Measurements from ENCODE around the gene KIF3A.
"Not testable (repeated sequence)": the region's sequence is repeated elsewhere in the genome, so short reads cannot be mapped to it uniquely, and the experiment has no call there.

Gene KIF3A

DNA sequence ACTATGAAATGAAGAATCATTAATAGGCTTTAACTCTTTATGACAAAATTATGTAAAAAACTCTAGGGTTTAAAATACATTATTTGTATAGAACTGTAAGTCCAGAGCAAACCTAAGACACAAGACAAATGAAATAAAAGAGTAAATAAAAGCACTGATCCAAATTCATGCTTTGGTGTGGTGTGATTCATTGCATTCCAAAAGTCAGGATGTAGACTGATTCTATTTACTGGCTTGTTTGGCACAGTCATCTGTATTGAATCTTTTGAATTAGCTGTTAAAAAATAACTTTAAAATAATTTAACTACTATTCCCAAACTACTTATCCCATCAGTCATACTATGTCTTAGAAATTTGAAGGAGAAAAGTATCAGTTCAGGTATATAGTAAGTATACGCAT, 32.5 kb downstream of the KIF3A start:
- H3K4me3 ChIP-seq (replicated peaks; ENCODE audit: low read depth, low read length) = no peak overlapping the region
- TF ChIP-seq, protein P1, sequence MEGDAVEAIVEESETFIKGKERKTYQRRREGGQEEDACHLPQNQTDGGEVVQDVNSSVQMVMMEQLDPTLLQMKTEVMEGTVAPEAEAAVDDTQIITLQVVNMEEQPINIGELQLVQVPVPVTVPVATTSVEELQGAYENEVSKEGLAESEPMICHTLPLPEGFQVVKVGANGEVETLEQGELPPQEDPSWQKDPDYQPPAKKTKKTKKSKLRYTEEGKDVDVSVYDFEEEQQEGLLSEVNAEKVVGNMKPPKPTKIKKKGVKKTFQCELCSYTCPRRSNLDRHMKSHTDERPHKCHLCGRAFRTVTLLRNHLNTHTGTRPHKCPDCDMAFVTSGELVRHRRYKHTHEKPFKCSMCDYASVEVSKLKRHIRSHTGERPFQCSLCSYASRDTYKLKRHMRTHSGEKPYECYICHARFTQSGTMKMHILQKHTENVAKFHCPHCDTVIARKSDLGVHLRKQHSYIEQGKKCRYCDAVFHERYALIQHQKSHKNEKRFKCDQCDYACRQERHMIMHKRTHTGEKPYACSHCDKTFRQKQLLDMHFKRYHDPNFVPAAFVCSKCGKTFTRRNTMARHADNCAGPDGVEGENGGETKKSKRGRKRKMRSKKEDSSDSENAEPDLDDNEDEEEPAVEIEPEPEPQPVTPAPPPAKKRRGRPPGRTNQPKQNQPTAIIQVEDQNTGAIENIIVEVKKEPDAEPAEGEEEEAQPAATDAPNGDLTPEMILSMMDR (IDR thresholded peaks at IDR 0.05; ENCODE audit: low read depth, low read length, missing control alignments) = no peak

DNA sequence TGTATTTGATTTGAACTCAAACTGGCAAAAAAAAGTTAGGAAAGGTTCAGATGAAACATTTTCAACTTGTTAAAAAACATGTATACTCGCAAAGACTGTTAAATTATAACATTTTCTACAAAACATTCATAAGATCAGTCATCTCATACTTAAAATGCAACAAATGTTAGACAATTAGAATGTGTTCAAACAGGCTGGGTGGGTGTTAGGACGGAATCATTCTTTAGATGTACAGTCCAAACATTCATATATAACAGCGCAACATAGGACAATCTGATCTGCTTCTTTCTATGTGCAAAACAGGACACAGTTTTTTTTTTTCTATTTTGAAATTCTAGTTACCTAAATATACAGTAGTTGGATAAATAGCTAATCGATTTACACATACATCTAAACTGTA, 41.4 kb downstream of the KIF3A start:
- no peak for DNase-seq (ENCODE audit: extremely low read depth, low read depth)
- TF ChIP-seq, protein P1 (IDR thresholded peaks at IDR 0.05; ENCODE audit: low read depth, low read length, missing control alignments) = no peak
- no peak overlapping the region for H3K4me3 ChIP-seq (replicated peaks; ENCODE audit: low read depth, low read length)

More for the DNA sequence above, 32.5 kb downstream of the KIF3A start:
- DNase-seq (ENCODE audit: extremely low read depth, low read depth) = no peak

DNA sequence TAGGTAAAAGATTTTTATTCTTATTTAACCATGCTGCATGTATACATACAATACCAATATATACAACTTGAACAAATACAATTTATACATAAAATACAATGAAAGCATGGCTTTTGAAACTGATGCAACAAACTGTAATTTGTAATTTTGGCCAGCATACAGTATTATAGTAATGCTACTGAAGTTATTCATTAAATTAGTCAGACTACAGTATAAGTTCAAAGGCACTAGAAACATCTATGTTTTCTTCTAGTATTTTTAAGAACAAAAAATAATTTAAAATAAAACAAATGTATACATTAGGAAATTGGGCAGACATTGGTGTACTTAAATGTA, 44.7 kb downstream of the KIF3A start:
- no peak overlapping the region for H3K4me3 ChIP-seq (replicated peaks; ENCODE audit: low read depth, low read length)
- DNase-seq (ENCODE audit: extremely low read depth, low read depth) = no peak
- TF ChIP-seq, protein P1 (IDR thresholded peaks at IDR 0.05; ENCODE audit: low read depth, low read length, missing control alignments) = no peak

DNA sequence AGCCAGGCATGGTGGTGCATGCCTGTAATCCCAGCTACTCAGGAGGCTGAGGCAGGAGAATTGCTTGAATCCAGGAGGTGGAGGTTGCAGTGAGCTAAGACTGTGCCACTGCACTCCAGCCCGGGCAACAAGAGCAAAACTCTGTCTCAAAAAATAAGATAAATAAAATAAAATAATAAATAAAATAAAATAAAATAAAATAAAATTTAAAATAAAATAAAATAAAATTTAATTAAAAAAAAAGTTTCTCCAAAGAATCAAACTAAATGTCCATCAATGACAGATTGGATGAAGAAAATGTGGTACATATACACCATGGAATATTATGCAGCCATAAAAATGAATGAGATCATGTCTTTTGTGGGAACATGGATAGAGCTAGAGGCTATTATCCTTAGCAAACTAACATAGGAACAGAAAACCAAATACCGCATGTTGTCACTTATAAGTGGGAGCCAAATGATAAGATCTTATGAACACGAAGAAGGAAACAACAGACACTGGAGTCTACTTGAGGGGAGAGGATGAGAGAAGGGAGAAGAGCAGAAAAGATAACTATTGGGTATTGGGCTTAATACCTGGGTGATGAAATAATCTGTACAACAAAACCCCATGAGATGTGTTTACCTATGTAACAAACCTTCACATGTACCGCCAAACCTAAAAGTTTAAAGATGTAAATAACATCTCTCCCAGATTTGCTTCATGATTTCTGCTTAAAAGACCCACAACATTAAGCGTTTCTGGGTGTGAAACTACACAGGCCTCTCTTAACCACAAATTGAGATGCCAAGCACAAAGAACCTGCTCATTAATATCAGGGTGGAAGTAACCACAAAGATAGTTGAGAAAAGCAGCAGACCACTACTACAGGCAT, 45.4 kb downstream of the KIF3A start:
- not testable (repeated sequence) for H3K4me3 ChIP-seq (replicated peaks; ENCODE audit: low read depth, low read length); DNase-seq (ENCODE audit: extremely low read depth, low read depth)

DNA sequence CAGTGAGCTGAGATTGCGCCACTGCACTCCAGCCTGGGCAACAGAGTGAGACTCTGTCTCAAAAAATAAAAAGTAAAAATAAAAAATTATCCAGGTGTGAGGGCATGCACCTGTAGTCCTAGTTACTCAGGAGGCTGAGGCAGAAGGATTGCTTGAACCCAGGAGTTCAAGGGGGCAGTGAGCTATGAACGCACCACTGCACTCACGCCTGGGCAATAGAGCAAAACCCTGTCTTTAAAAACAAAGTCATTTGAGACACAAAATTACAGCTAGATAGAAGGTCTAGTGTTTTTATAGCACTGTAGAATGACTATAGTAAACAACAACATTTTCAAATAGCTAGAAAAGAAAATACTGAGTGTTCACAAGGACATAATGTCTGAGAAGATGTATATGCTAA, 47.2 kb downstream of the KIF3A start:
- no peak overlapping the region for H3K4me3 ChIP-seq (replicated peaks; ENCODE audit: low read depth, low read length)
- no peak for DNase-seq (ENCODE audit: extremely low read depth, low read depth)
- TF ChIP-seq, protein P1 (IDR thresholded peaks at IDR 0.05; ENCODE audit: low read depth, low read length, missing control alignments) = no peak

GRCh38 chr5:132689513-132689912, 47.8 kb downstream of the KIF3A start:
- TF ChIP-seq, protein P1 (IDR thresholded peaks at IDR 0.05; ENCODE audit: low read depth, low read length, missing control alignments) = no peak
- DNase-seq (ENCODE audit: extremely low read depth, low read depth) = no peak
- H3K4me3 ChIP-seq (replicated peaks; ENCODE audit: low read depth, low read length) = no peak overlapping the region

GRCh38 chr5:132688536-132689339, 48.6 kb downstream of the KIF3A start:
- no peak for DNase-seq (ENCODE audit: extremely low read depth, low read depth)
- TF ChIP-seq, protein P1 (IDR thresholded peaks at IDR 0.05; ENCODE audit: low read depth, low read length, missing control alignments) = no peak
- H3K4me3 ChIP-seq (replicated peaks; ENCODE audit: low read depth, low read length) = no peak overlapping the region
